ENCODE results near the gene GRIK3.

DNA sequence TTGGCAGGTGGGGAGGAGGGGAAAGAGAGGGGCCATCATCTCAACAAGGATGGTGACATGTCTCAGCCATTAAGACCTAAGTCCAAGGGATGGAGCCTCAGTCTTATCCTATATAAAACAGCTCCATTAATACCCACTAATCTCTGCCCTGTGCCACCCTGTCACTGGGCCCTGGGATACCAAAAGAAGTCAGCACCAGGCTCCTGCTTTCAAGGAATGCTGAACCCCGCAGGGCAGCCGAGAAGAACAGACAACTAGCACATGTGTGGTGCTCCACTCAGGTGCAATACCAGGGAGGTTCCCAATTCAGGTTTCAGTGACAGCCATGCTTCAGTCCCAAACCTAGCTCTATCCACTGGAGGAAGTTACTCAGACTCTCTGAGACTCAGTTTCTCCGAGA, 128.4 kb downstream of the GRIK3 start:
- TF ChIP-seq, protein P1, sequence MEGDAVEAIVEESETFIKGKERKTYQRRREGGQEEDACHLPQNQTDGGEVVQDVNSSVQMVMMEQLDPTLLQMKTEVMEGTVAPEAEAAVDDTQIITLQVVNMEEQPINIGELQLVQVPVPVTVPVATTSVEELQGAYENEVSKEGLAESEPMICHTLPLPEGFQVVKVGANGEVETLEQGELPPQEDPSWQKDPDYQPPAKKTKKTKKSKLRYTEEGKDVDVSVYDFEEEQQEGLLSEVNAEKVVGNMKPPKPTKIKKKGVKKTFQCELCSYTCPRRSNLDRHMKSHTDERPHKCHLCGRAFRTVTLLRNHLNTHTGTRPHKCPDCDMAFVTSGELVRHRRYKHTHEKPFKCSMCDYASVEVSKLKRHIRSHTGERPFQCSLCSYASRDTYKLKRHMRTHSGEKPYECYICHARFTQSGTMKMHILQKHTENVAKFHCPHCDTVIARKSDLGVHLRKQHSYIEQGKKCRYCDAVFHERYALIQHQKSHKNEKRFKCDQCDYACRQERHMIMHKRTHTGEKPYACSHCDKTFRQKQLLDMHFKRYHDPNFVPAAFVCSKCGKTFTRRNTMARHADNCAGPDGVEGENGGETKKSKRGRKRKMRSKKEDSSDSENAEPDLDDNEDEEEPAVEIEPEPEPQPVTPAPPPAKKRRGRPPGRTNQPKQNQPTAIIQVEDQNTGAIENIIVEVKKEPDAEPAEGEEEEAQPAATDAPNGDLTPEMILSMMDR (IDR thresholded peaks at IDR 0.05; ENCODE audit: low read depth, low read length): no peak
- TF ChIP-seq EZH2phosphoT487 (IDR thresholded peaks at IDR 0.05; ENCODE audit: low read depth): no peak
